ENCODE data around the gene NGFR.

The NGFR gene

DNA sequence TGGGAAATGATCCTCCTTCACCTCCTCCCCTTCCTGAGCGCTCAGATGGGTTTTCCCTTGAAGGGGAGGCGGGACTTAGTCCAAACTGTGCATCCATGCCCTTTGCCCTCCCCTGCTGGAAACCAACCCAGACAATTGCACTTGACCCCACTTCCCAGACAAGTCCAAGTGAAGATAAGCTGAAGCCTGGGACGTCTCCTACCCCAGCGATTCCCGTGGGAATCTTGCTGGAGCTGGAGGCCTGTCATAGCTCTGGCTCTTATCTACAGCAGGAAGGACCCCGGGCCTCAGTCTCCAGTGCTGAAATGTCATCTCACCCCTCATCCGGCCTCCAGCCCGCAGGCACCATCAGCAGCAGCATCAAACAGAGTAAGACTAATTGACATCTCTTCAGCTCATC, 6.5 kb upstream of the NGFR start:
- H3K4me1 ChIP-seq (ENCODE audit: insufficient read depth, insufficient read length), result peaks cover 30% of the 10 kb centered on the region
- H3K36me3 ChIP-seq (ENCODE audit: insufficient read depth, insufficient read length, low read length), result no peaks in the 10 kb centered on the region
- DNase-seq (ENCODE audit: low read depth, low spot score), result no peak
- H3K27me3 ChIP-seq (ENCODE audit: insufficient read depth, insufficient read length), result peaks cover 6% of the 10 kb centered on the region
- TF ChIP-seq SUZ12 (IDR thresholded peaks at IDR 0.05; ENCODE audit: extremely low read depth, insufficient read depth, insufficient read length) (no peak), ZNF274 (IDR thresholded peaks at IDR 0.05; ENCODE audit: low read depth, low read length) (no peak), YY1 (IDR thresholded peaks at IDR 0.05; ENCODE audit: insufficient read depth, insufficient read length) (no peak)
- H3K4me3 ChIP-seq (ENCODE audit: insufficient read length, low read depth), result no peak overlapping the region
- no peaks in the 10 kb centered on the region for H3K9me3 ChIP-seq (ENCODE audit: insufficient read depth, low read length)
- no peak overlapping the region for H3K9ac ChIP-seq (ENCODE audit: insufficient read length, low read depth)

- Histone ChIP-seq H3K9ac (ENCODE audit: insufficient read length, low read depth) (no peak overlapping the region), H3K4me1 (ENCODE audit: insufficient read depth, insufficient read length) (peaks cover 32% of the 10 kb centered on the region), H3K9me3 (ENCODE audit: insufficient read depth, low read length) (no peaks in the 10 kb centered on the region), H3K36me3 (ENCODE audit: insufficient read depth, insufficient read length, low read length) (no peaks in the 10 kb centered on the region), H3K27me3 (ENCODE audit: insufficient read depth, insufficient read length) (peaks cover 12% of the 10 kb centered on the region), H3K4me3 (ENCODE audit: insufficient read length, low read depth) (no peak overlapping the region)
- TF ChIP-seq YY1 (IDR thresholded peaks at IDR 0.05; ENCODE audit: insufficient read depth, insufficient read length) (no peak), ZNF274 (IDR thresholded peaks at IDR 0.05; ENCODE audit: low read depth, low read length) (no peak), SUZ12 (IDR thresholded peaks at IDR 0.05; ENCODE audit: extremely low read depth, insufficient read depth, insufficient read length) (no peak)
- no peak for DNase-seq (ENCODE audit: low read depth, low spot score)
These were observed 5.7 kb upstream of the NGFR start for GRCh38 chr17:49489348-49489747.

GRCh38 chr17:49490276-49490675, 4.8 kb upstream of the NGFR start:
- Histone ChIP-seq H3K27me3 (ENCODE audit: insufficient read depth, insufficient read length) (peaks cover 18% of the 10 kb centered on the region), H3K9ac (ENCODE audit: insufficient read length, low read depth) (no peak overlapping the region), H3K36me3 (ENCODE audit: insufficient read depth, insufficient read length, low read length) (no peaks in the 10 kb centered on the region), H3K9me3 (ENCODE audit: insufficient read depth, low read length) (no peaks in the 10 kb centered on the region), H3K4me1 (ENCODE audit: insufficient read depth, insufficient read length) (peaks cover 31% of the 10 kb centered on the region), H3K4me3 (ENCODE audit: insufficient read length, low read depth) (no peak overlapping the region)
- no peak for DNase-seq (ENCODE audit: low read depth, low spot score)
- TF ChIP-seq ZNF274 (IDR thresholded peaks at IDR 0.05; ENCODE audit: low read depth, low read length) (no peak), YY1 (IDR thresholded peaks at IDR 0.05; ENCODE audit: insufficient read depth, insufficient read length) (no peak), SUZ12 (IDR thresholded peaks at IDR 0.05; ENCODE audit: extremely low read depth, insufficient read depth, insufficient read length) (no peak)

DNA sequence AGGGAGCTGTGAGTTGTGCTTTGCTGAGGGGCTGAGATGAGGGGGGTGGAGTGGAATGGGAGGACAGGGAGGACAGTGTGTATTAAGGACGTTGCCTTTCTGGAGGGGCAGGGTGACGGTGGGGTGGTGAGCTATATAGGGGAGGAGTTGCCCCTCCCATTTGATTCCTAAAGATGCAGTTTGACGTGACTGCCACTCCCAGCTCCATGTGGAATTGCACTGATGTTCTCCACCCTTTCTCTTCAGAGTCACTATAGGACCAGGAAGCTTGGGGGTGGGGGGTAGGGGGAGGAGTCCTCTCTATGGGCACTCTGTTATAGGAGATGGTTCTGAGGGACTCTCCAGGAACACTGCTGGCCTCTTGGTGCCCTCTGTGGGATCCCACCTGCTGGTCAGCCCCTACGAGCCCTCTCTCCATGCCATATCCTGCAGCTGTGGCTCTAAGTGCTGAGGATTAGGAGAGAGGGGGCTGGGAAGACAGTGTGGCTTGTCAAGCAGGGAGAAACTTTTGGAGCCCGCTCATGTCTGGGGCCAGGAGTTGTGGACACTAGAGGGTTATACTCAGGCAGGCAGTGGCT, 3.8 kb upstream of the NGFR start:
- Histone ChIP-seq H3K36me3 (ENCODE audit: insufficient read depth, insufficient read length, low read length) (no peaks in the 10 kb centered on the region), H3K4me1 (ENCODE audit: insufficient read depth, insufficient read length) (peaks cover 21% of the 10 kb centered on the region), H3K27me3 (ENCODE audit: insufficient read depth, insufficient read length) (peaks cover 28% of the 10 kb centered on the region), H3K9me3 (ENCODE audit: insufficient read depth, low read length) (no peaks in the 10 kb centered on the region), H3K4me3 (ENCODE audit: insufficient read length, low read depth) (no peak overlapping the region), H3K9ac (ENCODE audit: insufficient read length, low read depth) (no peak overlapping the region)
- TF ChIP-seq YY1 (IDR thresholded peaks at IDR 0.05; ENCODE audit: insufficient read depth, insufficient read length), result no peak
- TF ChIP-seq ZNF274 (IDR thresholded peaks at IDR 0.05; ENCODE audit: low read depth, low read length), result no peak
- no peak for TF ChIP-seq SUZ12 (IDR thresholded peaks at IDR 0.05; ENCODE audit: extremely low read depth, insufficient read depth, insufficient read length)
- DNase-seq (ENCODE audit: low read depth, low spot score), result no peak

DNA sequence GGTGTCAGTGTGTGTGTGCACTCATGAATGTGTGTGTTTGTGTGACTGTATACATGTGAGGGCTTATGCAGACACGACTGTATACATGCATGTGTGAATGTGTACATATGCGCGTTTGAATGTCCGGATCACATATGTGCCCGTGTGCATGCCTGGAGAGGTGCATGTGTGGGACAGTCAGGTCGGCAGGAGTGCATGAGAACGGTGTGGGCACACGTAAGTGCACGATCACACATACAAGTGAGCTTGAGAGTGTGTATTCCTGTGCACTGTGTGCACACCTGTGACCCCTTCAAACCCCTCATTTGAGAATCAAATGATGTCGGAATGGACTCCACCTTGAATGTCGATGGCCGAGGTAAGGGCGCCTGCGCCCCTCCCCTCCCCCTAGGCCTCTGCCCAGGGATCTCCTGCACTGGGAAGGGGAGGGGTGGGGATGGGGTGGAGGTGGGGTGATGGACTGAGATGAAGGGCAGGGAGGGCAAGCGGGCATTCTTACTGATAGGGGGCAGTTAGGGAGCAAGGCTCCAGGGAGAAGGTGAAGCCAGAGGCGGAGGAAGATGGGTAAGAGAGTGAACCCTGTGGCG, 601 bp upstream of the NGFR start:
- Histone ChIP-seq H3K27me3 (ENCODE audit: insufficient read depth, insufficient read length) (peaks cover 57% of the 10 kb centered on the region), H3K9ac (ENCODE audit: insufficient read length, low read depth) (peak overlapping the region; percentile 73), H3K4me3 (ENCODE audit: insufficient read length, low read depth) (peak overlapping the region; percentile 83), H3K9me3 (ENCODE audit: insufficient read depth, low read length) (no peaks in the 10 kb centered on the region), H3K36me3 (ENCODE audit: insufficient read depth, insufficient read length, low read length) (no peaks in the 10 kb centered on the region), H3K4me1 (ENCODE audit: insufficient read depth, insufficient read length) (peaks cover 15% of the 10 kb centered on the region)
- TF ChIP-seq SUZ12 (IDR thresholded peaks at IDR 0.05; ENCODE audit: extremely low read depth, insufficient read depth, insufficient read length) (no peak), YY1 (IDR thresholded peaks at IDR 0.05; ENCODE audit: insufficient read depth, insufficient read length) (no peak), ZNF274 (IDR thresholded peaks at IDR 0.05; ENCODE audit: low read depth, low read length) (no peak)
- no peak for DNase-seq (ENCODE audit: low read depth, low spot score)

GRCh38 chr17:49495842-49496182, 719 bp downstream of the NGFR start:
- H3K27me3 ChIP-seq (ENCODE audit: insufficient read depth, insufficient read length), result peaks cover 55% of the 10 kb centered on the region
- H3K36me3 ChIP-seq (ENCODE audit: insufficient read depth, insufficient read length, low read length), result no peaks in the 10 kb centered on the region
- no peak for TF ChIP-seq ZNF274 (IDR thresholded peaks at IDR 0.05; ENCODE audit: low read depth, low read length)
- TF ChIP-seq SUZ12 (IDR thresholded peaks at IDR 0.05; ENCODE audit: extremely low read depth, insufficient read depth, insufficient read length), result no peak
- H3K4me3 ChIP-seq (ENCODE audit: insufficient read length, low read depth), result peak overlapping the region; percentile 83
- peaks cover 23% of the 10 kb centered on the region for H3K4me1 ChIP-seq (ENCODE audit: insufficient read depth, insufficient read length)
- peak overlapping the region; percentile 92 for H3K9ac ChIP-seq (ENCODE audit: insufficient read length, low read depth)
- DNase-seq (ENCODE audit: low read depth, low spot score), result no peak
- no peaks in the 10 kb centered on the region for H3K9me3 ChIP-seq (ENCODE audit: insufficient read depth, low read length)

- Histone ChIP-seq H3K4me3 (ENCODE audit: insufficient read length, low read depth) (peak overlapping the region; percentile 83), H3K36me3 (ENCODE audit: insufficient read depth, insufficient read length, low read length) (no peaks in the 10 kb centered on the region), H3K27me3 (ENCODE audit: insufficient read depth, insufficient read length) (peaks cover 54% of the 10 kb centered on the region), H3K4me1 (ENCODE audit: insufficient read depth, insufficient read length) (peaks cover 22% of the 10 kb centered on the region), H3K9ac (ENCODE audit: insufficient read length, low read depth) (peak overlapping the region; percentile 92), H3K9me3 (ENCODE audit: insufficient read depth, low read length) (no peaks in the 10 kb centered on the region)
- no peak for DNase-seq (ENCODE audit: low read depth, low spot score)
- no peak for TF ChIP-seq YY1 (IDR thresholded peaks at IDR 0.05; ENCODE audit: insufficient read depth, insufficient read length)
- no peak for TF ChIP-seq SUZ12 (IDR thresholded peaks at IDR 0.05; ENCODE audit: extremely low read depth, insufficient read depth, insufficient read length)
- TF ChIP-seq ZNF274 (IDR thresholded peaks at IDR 0.05; ENCODE audit: low read depth, low read length), result no peak
These were observed 1.2 kb downstream of the NGFR start for GRCh38 chr17:49496183-49496866.

All from NT2/D1 (cell line).